H1 (cell line): ENCODE data around the gene TFDP1. TPM values are rescaled to one million over a fixed set of nuclear protein-coding genes. Genes with fewer than 3 reads are reported as not detected.

Source experiments
- CTCF ChIA-PET: fragments of 300-600 bp; sonication (Branson Sonifier 250); formaldehyde crosslinking; loops from one replicate; lab custom pipeline; 2021; ENCODE audit not compliant: partially characterized antibody; lab: Charles Lee
- POLR2A ChIA-PET: fragments of 300-600 bp; sonication (Branson Sonifier 250); formaldehyde crosslinking; loops from one replicate; lab custom pipeline; 2021; ENCODE audit warnings: inconsistent platforms; ENCODE audit not compliant: partially characterized antibody; lab: Charles Lee
- DNase-seq, 2 experiments: peaks; one replicate each; pipeline versions ENCODE4 v3.0.0 to v3.0.0-alpha.2; 2010 to 2022; ENCODE audit warnings: low spot score in 2 of 2, low read depth in 1 of 2, mixed read lengths in 1 of 2
- FAIRE-seq: peaks from 2 replicates; lab custom pipeline; 2011; peaks lifted over from hg19 to GRCh38; lab: Jason Lieb, UNC
- H2AFZ ChIP-seq: 2 replicates; pipeline ENCODE4 v1.8.1; 2012; ENCODE audit warnings: low read length, inconsistent platforms
- H2AK5ac ChIP-seq: 2 replicates; pipeline ENCODE4 v1.6.1; 2013; ENCODE audit warnings: low read depth, low read length
- H2BK120ac ChIP-seq: replicated peaks from 2 replicates; pipeline ENCODE3; 2013; ENCODE audit warnings: low read depth, low read length, inconsistent platforms
- H2BK12ac ChIP-seq: 2 replicates; pipeline ENCODE4 v1.6.1; 2013; ENCODE audit warnings: low read depth, low read length
- H2BK15ac ChIP-seq: 2 replicates; pipeline ENCODE4 v1.6.1; 2013; ENCODE audit warnings: low read length
- H2BK20ac ChIP-seq: 2 replicates; pipeline ENCODE4 v1.6.1; 2013; ENCODE audit warnings: low read length
- H2BK5ac ChIP-seq: 2 replicates; pipeline ENCODE4 v1.6.1; 2013; ENCODE audit warnings: low read depth, low read length
- H3K14ac ChIP-seq: 2 replicates; pipeline ENCODE4 v1.6.1; 2013; ENCODE audit warnings: inconsistent platforms; ENCODE audit not compliant: insufficient read length
- H3K18ac ChIP-seq: 2 replicates; pipeline ENCODE4 v1.6.1; 2013; ENCODE audit warnings: low read length; ENCODE audit errors: extremely low read depth
- H3K23ac ChIP-seq: 2 replicates; pipeline ENCODE4 v1.6.1; 2013; ENCODE audit warnings: inconsistent platforms; ENCODE audit not compliant: insufficient read length
- H3K23me2 ChIP-seq: 2 replicates; pipeline ENCODE4 v1.6.1; 2013; ENCODE audit warnings: low read depth, low read length
- H3K27ac ChIP-seq: 2 replicates; pipeline ENCODE4 v1.6.1; 2011; ENCODE audit warnings: low read depth, low read length, inconsistent platforms
- H3K27me3 ChIP-seq, 4 experiments: replicated peaks in 1 of 4; 1 replicate in 1 of 4; 2 replicates in 3 of 4; pipeline versions ENCODE4 v1.6.1 to v1.8.1; 2011 to 2013; ENCODE audit warnings: low read length in 3 of 4, mild to moderate bottlenecking in 3 of 4, inconsistent platforms in 2 of 4, mixed read lengths in 2 of 4, moderate library complexity in 1 of 4; ENCODE audit not compliant: control insufficient read depth in 3 of 4, insufficient read depth in 3 of 4; ENCODE audit errors: extremely low read depth in 1 of 4
- H3K36me3 ChIP-seq, 4 experiments: 2 replicates each; pipeline versions ENCODE4 v1.6.1 to v1.8.1; 2011 to 2013; ENCODE audit warnings: mild to moderate bottlenecking in 4 of 4, low read length in 3 of 4, moderate library complexity in 2 of 4, control low read depth in 1 of 4, inconsistent platforms in 1 of 4; ENCODE audit not compliant: insufficient read depth in 4 of 4, control insufficient read depth in 2 of 4
- H3K4ac ChIP-seq: replicated peaks from 2 replicates; pipeline ENCODE3; 2013; ENCODE audit warnings: low read length, low read depth, mixed read lengths, inconsistent platforms; ENCODE audit not compliant: insufficient read length
- H3K4me1 ChIP-seq, 4 experiments: replicated peaks in 1 of 4; 1 replicate in 1 of 4; 2 replicates in 3 of 4; pipeline versions ENCODE4 v1.6.1 to v1.8.1; 2011 to 2013; ENCODE audit warnings: low read length in 3 of 4, inconsistent platforms in 2 of 4, mixed read lengths in 1 of 4; ENCODE audit not compliant: insufficient read depth in 4 of 4, control insufficient read depth in 3 of 4
- H3K4me2 ChIP-seq, 2 experiments: 2 replicates each; pipeline versions ENCODE4 v1.6.1 to v1.8.1; 2011 to 2013; ENCODE audit warnings: low read depth in 2 of 2, low read length in 2 of 2, control low read depth in 1 of 2, inconsistent platforms in 1 of 2, mild to moderate bottlenecking in 1 of 2; ENCODE audit not compliant: insufficient read depth in 1 of 2
- H3K4me3 ChIP-seq, 4 experiments: fragments of 200-600, 300-600 bp in 1 of 4; sonication (generic), shearing (Covaris generic), sonication (Bioruptor Twin) in 1 of 4; 2 replicates each; pipeline versions ENCODE4 v1.5.1 to v1.8.1; 2011 to 2016; ENCODE audit warnings: low read length in 4 of 4, low read depth in 3 of 4, control low read depth in 2 of 4, inconsistent platforms in 2 of 4, mild to moderate bottlenecking in 2 of 4, mixed read lengths in 1 of 4, moderate library complexity in 1 of 4; ENCODE audit not compliant: insufficient read depth in 2 of 4; ENCODE audit errors: extremely low read depth in 1 of 4
- H3K56ac ChIP-seq: replicated peaks from 2 replicates; pipeline ENCODE3; 2013; ENCODE audit warnings: low read depth, mild to moderate bottlenecking, mixed read lengths, low read length, inconsistent platforms; ENCODE audit not compliant: insufficient read length
- H3K79me1 ChIP-seq: 2 replicates; pipeline ENCODE4 v1.6.1; 2013; ENCODE audit warnings: low read depth, low read length, control low read depth
- H3K79me2 ChIP-seq, 2 experiments: 2 replicates each; pipeline versions ENCODE4 v1.6.1 to v1.8.1; 2012 to 2013; ENCODE audit warnings: low read length in 2 of 2, mild to moderate bottlenecking in 2 of 2, inconsistent platforms in 1 of 2; ENCODE audit not compliant: insufficient read depth in 2 of 2, control insufficient read depth in 1 of 2
- H3K9ac ChIP-seq, 4 experiments: replicated peaks in 1 of 4; 1 replicate in 1 of 4; 2 replicates in 3 of 4; pipeline versions ENCODE4 v1.6.1 to v1.8.1; 2011 to 2013; ENCODE audit warnings: low read depth in 3 of 4, low read length in 3 of 4, control low read depth in 2 of 4, mild to moderate bottlenecking in 2 of 4, moderate library complexity in 2 of 4, inconsistent platforms in 1 of 4; ENCODE audit errors: extremely low read depth in 1 of 4
- H3K9me3 ChIP-seq, 2 experiments: 2 replicates each; pipeline versions ENCODE4 v1.6.1 to v1.8.1; 2012 to 2013; ENCODE audit warnings: mild to moderate bottlenecking in 2 of 2, moderate library complexity in 2 of 2, control low read depth in 1 of 2, inconsistent platforms in 1 of 2, low read depth in 1 of 2, low read length in 1 of 2, mixed read lengths in 1 of 2; ENCODE audit not compliant: insufficient read depth in 2 of 2
- H4K20me1 ChIP-seq, 2 experiments: replicated peaks in 1 of 2; 2 replicates each; pipeline versions ENCODE3 to v1.8.1; 2011 to 2013; ENCODE audit warnings: inconsistent platforms in 2 of 2, low read length in 2 of 2, mild to moderate bottlenecking in 1 of 2; ENCODE audit not compliant: insufficient read depth in 2 of 2, control insufficient read depth in 1 of 2
- H4K5ac ChIP-seq: 2 replicates; pipeline ENCODE4 v1.6.1; 2013; ENCODE audit warnings: low read length, low read depth, mixed read lengths, inconsistent platforms; ENCODE audit not compliant: insufficient read length
- H4K8ac ChIP-seq: 2 replicates; pipeline ENCODE4 v1.8.0; 2013; ENCODE audit warnings: mild to moderate bottlenecking, moderate library complexity, low read length, inconsistent platforms; ENCODE audit not compliant: insufficient read depth; ENCODE audit errors: extremely low read depth
- H4K91ac ChIP-seq: replicated peaks from 2 replicates; pipeline ENCODE3; 2013; ENCODE audit warnings: low read length, mixed read lengths, inconsistent platforms; ENCODE audit not compliant: insufficient read length
- BCL11A ChIP-seq, 2 experiments: IDR thresholded peaks; one replicate each; pipeline ENCODE4 v1.6.1; 2011; ENCODE audit warnings: low read depth in 2 of 2, low read length in 2 of 2, mild to moderate bottlenecking in 2 of 2
- CTBP2 ChIP-seq: IDR thresholded peaks from 2 replicates; pipeline ENCODE4 v1.7.0; 2011; ENCODE audit warnings: borderline replicate concordance, mild to moderate bottlenecking, moderate library complexity, mixed read lengths, low read length; ENCODE audit not compliant: insufficient read depth, insufficient read length
- CTCF ChIP-seq, 3 experiments: IDR thresholded peaks; 1 replicate in 2 of 3; 2 replicates in 1 of 3; pipeline versions ENCODE4 v1.5.1 to v1.6.1; 2011; ENCODE audit warnings: low read length in 3 of 3, mild to moderate bottlenecking in 3 of 3, inconsistent platforms in 2 of 3, low read depth in 1 of 3, moderate library complexity in 1 of 3; ENCODE audit not compliant: insufficient read depth in 1 of 3; ENCODE audit errors: control extremely low read depth in 1 of 3
- EZH2 ChIP-seq: fragments of 200-600 bp; sonication (generic); IDR thresholded peaks from 2 replicates; pipeline ENCODE4 v1.7.1; 2012; ENCODE audit warnings: low read depth, mild to moderate bottlenecking, moderate library complexity, low read length, inconsistent platforms; ENCODE audit not compliant: severe bottlenecking
- RAD21 ChIP-seq, 2 experiments: IDR thresholded peaks in 1 of 2; conservative IDR thresholded peaks in 1 of 2; 2 replicates each; pipeline ENCODE4 v1.6.1; 2011; ENCODE audit warnings: low read depth in 2 of 2, low read length in 2 of 2, improper control_type of control experiment in 1 of 2, inconsistent platforms in 1 of 2, mild to moderate bottlenecking in 1 of 2, moderate library complexity in 1 of 2
- RXRA ChIP-seq: IDR thresholded peaks from 2 replicates; pipeline ENCODE4 v1.6.1; 2011; ENCODE audit warnings: low read depth, mild to moderate bottlenecking, low read length, moderate library complexity; ENCODE audit not compliant: insufficient read depth
- SRF ChIP-seq: IDR thresholded peaks from 2 replicates; pipeline ENCODE4 v1.6.1; 2011; ENCODE audit warnings: mild to moderate bottlenecking, low read depth, low read length, moderate library complexity
- WGBS, 2 experiments: shearing (Covaris generic) in 1 of 2; methylation state at CpG; one replicate each; pipeline versions ENCODE4 v1.1.6 to v1.1.7; 2013 to 2015; ENCODE audit warnings: low lambda C conversion rate in 2 of 2, mixed read lengths in 2 of 2, inconsistent platforms in 1 of 2, low coverage in 1 of 2, missing lambda C conversion rate in 1 of 2; ENCODE audit not compliant: insufficient replicate concordance in 2 of 2, insufficient coverage in 1 of 2, insufficient read length in 1 of 2; ENCODE audit errors: extremely low coverage in 1 of 2, missing lambda C conversion rate in 1 of 2; 5-methylcytosine and 5-hydroxymethylcytosine counted together
- polyA plus RNA-seq, 7 experiments: library from polyadenylated mRNA; depleted of rRNA in 3 of 7; stranded (reverse) in 5 of 7; unstranded in 2 of 7; fragments of >200 nt in 5 of 7; fragments of 200-250 nt in 2 of 7; gene quantifications; 1 replicate in 5 of 7; 2 replicates in 1 of 7; 4 replicates in 1 of 7; pipeline versions ENCODE4 v1.2.1 to v1.2.3, GENCODE V29; 2011 to 2013; ENCODE audit warnings: missing spikeins in 2 of 7, mixed read lengths in 2 of 7
- total RNA-seq: library from RNA; stranded (reverse); fragmentation: NEBNext Ultra II Directional; extraction: Animal tissue kit (Norgen Biotek cat#: 25700); gene quantifications from 2 replicates; pipeline ENCODE4 v1.2.1, GENCODE V29; 2021
- TF ChIP-seq, protein P1 (sequence below): IDR thresholded peaks from 2 replicates; pipeline ENCODE4 v1.6.1; 2012; ENCODE audit warnings: inconsistent platforms

TFDP1 gene
- total and polyA plus RNA-seq, 2 of the 8 experiments (the other 6 are each of a cell fraction or from before 2014, with no cell fraction given): 43.6 to 81.9 TPM

DNA sequence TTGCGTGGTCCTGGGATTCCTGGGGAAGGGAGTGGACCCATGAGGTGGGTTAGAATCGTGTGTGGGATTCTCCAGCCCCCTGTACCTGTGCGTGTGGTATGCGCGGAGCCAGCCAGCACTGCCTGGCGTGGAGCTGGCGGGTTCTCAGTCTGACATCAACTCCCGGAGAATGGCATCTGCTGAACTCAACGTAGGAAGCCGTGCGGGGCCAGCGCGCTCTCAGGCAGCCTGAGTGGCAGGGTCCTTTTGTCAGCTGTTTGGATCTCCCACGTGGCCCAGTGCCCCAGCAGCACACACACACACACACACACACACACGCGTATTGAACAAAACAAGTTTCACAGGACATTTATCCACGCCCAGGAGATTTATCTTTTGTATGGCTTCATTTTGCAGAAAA, 45.3 kb downstream of the TFDP1 start:
- 95% methylated on average over 17 of the region's 17 CpGs; no CpG with 5 or more reads in 1 of the 2 experiments for WGBS, 2 experiments

More for the DNA sequence above, 45.3 kb downstream of the TFDP1 start:
- Histone ChIP-seq H3K4me1 (no peaks in the 10 kb centered on the region), H2BK12ac (0 out of 2 replicates have a peak overlapping the region, but pooled peaks have one; percentile 39), H2AFZ (no peak overlapping the region), H3K14ac (no peak overlapping the region), H3K18ac (no peak overlapping the region), H3K23ac (no peak overlapping the region), H3K9me3 (no peaks in the 10 kb centered on the region; a peak in 1 of 4 replicates), H2AK5ac (no peak overlapping the region), H3K4me3 (no peak overlapping the region), H3K27ac (no peak overlapping the region; the same call in 1 of the 2 replicates), H3K79me2 (peaks cover 0 to 22% of the 10 kb centered on the region in 2 experiments; a peak in 2 of 4 replicates), H3K9ac (no peak overlapping the region), H3K4me2 (no peak overlapping the region), H3K4ac (no peak overlapping the region), H3K27me3 (no peaks in the 10 kb centered on the region), H2BK5ac (no peak overlapping the region), H2BK15ac (no peak overlapping the region), H2BK20ac (no peak overlapping the region), H4K5ac (no peak overlapping the region), H3K79me1 (peaks cover 13% of the 10 kb centered on the region), H4K91ac (no peak overlapping the region), H2BK120ac (no peak overlapping the region), H4K20me1 (peaks cover 12 to 19% of the 10 kb centered on the region in 2 experiments), H3K36me3 (peaks cover 2 to 25% (median 11%) of the 10 kb centered on the region in 4 experiments; a peak in 7 of 8 replicates), H4K8ac (no peak overlapping the region; the same call in 1 of the 2 replicates), H3K56ac (no peak overlapping the region), H3K23me2 (no peaks in the 10 kb centered on the region)
- CTCF ChIA-PET: interaction anchor here (0.7 to 1.3 kb wide), 5 partner anchors 9 to 409 kb away, joined by 3 to 5 read pairs (median 3); no protein-coding TSS in a partner anchor
- POLR2A ChIA-PET: no interaction called here
- no peak for DNase-seq
- FAIRE-seq: no peak
- TF ChIP-seq RAD21 (IDR thresholded peaks at IDR 0.05 in 1 of 2, conservative IDR thresholded peaks at IDR 0.05 in 1 of 2; ENCODE audit: low read depth in 2 of 2, low read length in 2 of 2) (no peak), SRF (no peak), RXRA (no peak), CTBP2 (no peak), CTCF (IDR thresholded peaks at IDR 0.05; ENCODE audit: control extremely low read depth in 1 of 3, insufficient read depth in 1 of 3, low read depth in 1 of 3, low read length in 3 of 3) (no peak), BCL11A (IDR thresholded peaks at IDR 0.05; ENCODE audit: low read depth in 2 of 2, low read length in 2 of 2) (no peak), EZH2 (no peak)
- TF ChIP-seq, protein P1, sequence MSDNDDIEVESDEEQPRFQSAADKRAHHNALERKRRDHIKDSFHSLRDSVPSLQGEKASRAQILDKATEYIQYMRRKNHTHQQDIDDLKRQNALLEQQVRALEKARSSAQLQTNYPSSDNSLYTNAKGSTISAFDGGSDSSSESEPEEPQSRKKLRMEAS: no peak
